HK-2 (cell line): ENCODE data around the gene SLC25A39.

ENCODE experiments used
- DNase-seq: peaks from one replicate; pipeline ENCODE4 v3.0.0-alpha.2; 2018; ENCODE audit not compliant: unreplicated experiment

Gene SLC25A39

DNA sequence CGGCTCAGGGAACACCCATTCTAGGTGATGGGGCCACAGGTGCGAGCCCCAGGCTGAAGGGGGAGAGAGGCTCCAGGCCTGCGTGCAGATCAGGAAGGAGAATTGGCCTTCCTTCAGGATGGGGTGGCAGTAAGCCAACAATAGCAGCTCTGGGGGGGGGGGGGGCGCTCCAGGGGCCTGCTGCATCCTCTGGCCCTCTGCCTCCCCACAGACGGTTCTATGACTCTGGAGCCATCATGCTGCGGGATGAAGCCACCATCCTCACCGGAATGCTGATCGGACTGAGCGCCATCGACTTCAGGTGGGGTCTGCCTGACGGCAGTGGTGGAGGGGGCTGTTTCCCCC lies 10.1 kb downstream of the SLC25A39 start:
- DNase-seq: no peak

DNA sequence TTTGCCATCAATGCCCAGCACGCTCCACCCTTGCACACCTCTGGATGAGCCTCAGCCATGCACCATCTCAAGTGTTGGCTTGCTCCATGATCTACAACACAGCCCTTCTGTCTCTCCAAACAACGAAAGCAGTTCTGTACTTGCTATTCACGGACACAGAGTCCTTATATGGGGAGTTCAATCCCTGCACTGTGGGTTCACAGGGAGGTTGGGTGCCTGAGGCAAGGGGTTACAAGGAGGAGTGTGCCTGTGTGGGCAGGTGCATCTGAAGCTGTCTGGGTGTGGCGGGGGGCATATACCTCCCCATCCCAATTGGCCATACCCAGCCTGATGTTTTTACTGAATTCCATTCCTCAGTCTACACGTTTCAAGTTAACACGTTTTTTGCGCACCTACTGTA lies 10.6 kb downstream of the SLC25A39 start:
- DNase-seq: no peak

DNA sequence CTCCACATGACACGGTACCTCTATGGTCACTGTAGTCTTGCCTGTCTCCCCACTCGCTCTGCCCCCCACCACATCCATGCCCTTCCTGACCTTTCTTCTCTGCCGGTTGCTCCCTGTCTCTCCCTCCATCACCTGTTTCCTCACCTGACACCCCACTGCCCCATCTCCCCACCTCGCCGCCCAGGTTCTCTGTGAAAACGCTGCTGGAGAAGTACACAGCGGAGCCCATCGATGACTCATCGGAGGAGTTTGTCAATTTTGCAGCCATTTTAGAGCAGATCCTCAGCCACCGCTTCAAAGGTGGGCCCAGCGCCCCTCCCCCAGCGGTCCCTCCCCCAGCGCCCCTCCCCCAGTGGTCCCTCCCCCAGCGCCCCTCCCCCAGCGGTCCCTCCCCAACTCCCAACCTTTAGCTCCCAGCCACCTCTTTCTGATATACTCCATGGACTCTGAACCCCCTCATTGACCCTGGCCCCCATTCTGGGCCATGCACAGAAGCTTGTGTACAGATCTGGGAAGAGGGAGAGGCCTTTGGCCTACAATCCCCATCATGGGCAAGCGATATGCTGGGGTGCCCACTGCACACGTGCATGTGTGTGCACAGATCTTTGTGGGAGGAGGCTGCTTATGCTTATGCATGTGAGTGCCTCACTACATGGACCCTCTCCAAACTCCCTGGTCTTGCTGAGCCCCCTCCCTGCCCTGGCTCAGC lies 12.1 kb downstream of the SLC25A39 start:
- DNase-seq: no peak

DNA sequence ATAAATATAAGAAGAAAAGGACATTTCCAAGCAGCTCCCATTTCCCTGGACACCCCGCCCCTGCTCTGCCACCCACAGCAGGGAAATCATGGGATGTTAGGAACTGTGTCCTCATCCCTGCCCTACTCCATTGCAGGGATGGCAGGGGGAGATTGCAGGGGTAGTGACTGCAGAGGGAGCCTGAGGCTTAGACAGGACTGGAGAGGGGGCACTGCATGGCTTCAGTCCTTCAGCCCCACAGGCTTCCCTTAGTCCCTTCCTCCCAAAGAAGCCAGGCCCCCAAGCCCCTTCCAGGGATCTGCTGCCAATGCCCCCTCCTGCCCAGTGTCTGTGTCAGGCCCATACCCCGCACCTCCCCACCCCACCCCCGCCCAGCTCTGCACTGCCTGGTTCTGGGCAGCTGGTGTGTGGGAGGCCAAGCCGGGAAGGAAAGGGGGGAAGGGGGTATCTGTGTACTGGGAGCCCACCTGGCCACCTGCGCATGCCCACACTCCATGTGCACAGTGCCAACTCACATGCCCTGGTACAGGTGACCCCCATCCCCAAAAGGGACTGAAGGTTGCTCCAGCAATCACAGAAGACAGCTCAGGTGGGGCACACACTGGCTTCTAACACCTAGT lies 13.0 kb downstream of the SLC25A39 start:
- no peak for DNase-seq

DNA sequence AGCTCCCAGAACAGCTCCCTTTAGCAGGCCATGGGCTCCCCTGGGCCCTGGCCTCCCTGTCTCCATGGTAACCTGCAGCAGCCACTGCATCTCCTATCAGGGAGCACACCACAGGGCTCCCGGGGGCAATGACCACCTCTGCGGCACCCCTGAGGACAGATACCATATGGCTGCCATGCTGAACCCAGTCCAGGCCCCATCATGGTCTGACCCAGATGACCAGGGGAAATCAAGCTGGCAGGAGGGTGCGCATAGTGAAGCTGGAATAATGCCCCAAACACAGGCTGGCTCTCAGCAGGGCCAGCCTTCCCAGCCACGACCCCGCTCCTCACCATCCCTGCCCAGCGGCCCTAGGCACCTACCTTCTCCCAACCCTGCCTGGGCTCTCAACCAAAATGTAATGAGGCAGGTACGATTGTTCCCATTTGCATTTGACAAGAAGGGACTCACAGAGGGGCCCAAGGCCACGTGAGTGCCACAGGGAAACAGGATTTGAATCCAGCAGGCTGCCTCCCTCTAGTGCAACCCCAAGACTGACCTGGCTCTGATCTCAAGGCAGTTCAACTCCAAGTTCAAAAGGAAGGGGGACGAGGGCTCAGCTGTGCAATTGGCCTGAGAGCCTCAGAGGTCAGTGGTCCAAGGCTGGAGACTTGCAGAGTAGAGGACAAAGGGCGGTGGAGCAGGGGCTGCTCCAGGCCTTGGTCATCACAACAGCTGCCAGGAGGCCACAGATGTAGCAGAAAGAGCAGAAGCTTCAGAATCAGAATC lies 13.8 kb downstream of the SLC25A39 start:
- DNase-seq: no peak

DNA sequence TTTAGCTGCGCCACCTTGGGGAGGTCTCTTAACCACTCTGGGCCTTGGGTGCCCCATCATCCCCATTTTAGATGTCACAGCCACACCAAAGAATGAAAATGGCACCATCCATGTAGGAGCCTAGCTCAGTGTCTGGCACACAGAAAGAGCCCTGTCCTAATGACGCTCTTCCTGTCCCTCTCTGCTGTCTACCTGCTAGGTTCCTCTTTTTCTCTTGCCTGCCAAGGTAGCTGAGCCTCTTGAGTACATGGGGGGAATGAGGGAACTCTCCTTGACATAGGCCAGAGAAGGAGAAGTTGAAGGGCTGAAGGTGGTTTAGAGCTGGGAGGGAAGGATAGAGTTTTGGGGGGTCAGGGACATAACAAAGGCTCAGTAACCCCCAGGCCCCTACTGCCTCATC lies 14.4 kb downstream of the SLC25A39 start:
- DNase-seq: no peak

DNA sequence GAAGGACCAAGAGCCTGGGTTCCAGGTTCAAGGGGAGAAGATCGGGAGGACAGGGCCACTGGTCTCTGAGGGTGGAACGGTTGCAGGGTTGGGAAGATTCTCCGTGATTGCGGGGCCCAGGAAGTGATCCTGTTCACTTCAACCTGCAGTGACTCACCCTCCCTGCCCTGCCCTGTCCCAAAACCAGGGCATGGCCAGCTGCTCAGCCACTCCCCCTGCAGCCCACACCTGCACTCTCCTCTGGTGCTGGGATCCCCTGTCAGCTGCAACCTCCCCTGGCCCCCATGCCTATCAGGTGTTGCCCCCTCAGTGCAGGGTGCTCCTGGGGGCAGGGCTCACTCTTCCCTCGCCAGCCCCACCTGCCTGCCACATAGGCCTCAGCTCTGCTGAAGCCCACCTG lies 15.2 kb downstream of the SLC25A39 start:
- no peak for DNase-seq

DNA sequence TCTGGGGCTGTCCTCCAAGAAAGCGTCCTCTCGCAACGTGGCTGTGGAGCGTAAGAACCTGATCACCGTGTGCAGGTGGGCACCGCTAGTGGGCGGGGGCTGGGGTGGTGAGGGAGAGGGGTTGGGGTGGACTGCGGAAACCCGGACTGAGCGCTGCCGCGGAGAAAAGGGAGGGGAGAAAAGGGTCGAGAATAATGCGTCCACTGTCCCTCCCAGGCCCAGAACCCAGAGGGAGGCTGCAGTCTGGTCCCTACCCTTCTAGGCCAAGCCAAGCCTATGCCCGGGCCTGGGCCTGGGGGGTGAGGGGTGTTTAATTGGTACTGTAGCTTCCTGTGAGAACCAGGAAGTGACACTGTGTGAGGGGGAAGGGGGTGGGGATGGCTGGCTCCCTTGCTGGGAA lies 15.8 kb downstream of the SLC25A39 start:
- DNase-seq: no peak

DNA sequence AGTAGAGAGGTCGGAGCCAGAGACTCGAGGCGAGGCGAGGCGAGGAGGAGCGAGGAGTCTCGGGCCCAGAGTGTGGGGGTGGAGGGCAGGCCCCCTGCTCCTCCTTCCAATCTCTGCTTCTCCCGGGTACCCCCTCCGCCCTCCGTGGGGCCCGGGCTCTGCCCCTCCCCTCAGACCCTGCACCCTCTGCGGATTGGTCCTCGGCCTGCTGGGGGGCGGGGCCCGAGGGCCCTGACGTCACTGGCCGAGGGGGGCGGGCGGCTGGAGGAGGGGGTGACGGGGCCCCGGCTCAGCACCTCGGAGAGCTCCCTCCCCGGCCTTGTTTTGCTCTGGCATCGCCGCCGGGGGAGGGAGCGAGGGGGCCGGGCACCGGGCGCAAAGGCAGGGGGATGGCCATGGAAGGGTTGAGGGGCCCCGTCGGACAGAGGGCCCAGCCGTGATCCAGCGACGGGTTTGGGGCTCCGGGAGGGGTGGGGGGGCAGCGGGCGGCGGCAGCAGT lies 16.3 kb downstream of the SLC25A39 start, which contains the start of gene RUNDC3A:
RUNDC3A (plus strand) TSS at position 282 of the 499 bp plus-strand sequence. CDS start 232 bp downstream, outside the sequence.
- DNase-seq: peak; percentile 88

DNA sequence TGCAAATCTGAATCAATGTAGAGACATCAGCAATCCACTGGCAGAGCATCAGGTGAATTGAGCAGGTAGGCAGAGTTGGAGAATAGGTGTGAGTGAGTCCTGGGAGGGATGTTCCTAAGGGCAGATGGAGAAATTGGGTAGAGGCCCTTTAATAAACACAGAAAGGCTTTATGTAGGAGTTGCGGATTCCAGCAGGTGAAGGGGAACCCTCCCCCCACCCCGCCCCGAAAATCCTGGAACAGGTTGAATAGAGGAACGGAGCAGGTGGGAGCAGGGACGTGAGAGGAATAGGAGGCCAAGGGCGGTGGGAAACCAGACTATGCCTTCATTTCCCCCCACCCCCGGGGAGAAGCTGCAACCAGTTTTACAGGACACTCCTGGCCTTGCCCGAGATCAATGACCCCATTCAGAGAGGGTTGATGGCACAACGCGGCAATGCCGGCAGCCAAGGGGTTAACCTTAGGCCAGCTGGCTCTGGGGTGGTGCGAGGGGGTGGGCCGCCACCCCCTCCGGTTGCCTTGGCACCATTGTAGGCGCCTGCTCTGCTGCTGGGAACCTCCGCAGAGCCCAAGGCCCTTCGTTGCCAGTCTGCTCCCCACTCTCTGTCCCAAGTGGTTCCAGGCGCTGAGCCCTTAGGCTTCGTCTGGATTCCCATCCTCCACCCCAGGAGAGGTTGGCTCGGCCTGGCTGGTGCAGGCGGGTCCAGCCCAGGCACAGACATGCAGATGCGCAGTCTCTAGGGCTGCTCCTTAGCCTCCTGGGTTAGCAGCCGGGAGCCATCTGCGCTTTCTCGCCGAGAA lies 17.0 kb downstream of the SLC25A39 start:
- DNase-seq: peak; percentile 59

DNA sequence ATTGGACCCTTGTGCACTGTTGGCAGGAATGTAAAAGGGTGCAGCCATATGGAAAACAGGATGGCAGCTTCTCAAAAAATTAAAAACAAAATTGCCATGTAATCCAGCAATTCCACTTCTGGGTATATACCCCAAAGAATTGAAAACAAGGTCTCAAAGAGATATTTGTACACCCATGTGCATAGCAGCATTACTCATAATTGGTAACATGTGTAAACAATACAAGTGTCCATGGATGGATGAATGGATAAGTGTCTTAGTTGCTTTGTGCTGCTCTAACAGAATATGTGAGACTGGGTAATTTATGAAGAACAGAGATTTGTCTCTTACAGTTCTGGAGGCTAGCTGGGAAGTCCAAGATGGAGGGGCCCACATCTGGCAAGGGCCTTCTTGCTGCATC lies 20.0 kb downstream of the SLC25A39 start:
- DNase-seq: no peak

DNA sequence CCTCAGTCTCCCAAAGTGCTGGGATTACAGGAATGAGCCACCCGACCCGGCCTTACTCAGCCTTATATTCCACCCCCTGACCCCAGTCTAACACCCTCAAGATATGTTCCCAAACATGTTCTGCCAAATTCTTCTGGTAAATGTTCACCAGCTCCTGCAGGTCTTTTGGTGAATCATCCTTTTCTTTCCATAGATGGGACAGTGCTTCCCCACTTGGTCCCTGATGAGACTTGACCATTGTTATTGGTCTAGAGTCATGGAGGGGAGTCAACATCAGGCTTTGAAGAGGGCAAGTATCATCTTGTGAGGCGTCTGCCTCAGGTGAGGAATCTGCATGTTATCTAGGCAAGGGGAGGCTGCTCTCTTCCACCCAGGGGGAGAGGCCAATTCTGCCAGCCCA lies 26.6 kb downstream of the SLC25A39 start:
- no peak for DNase-seq

DNA sequence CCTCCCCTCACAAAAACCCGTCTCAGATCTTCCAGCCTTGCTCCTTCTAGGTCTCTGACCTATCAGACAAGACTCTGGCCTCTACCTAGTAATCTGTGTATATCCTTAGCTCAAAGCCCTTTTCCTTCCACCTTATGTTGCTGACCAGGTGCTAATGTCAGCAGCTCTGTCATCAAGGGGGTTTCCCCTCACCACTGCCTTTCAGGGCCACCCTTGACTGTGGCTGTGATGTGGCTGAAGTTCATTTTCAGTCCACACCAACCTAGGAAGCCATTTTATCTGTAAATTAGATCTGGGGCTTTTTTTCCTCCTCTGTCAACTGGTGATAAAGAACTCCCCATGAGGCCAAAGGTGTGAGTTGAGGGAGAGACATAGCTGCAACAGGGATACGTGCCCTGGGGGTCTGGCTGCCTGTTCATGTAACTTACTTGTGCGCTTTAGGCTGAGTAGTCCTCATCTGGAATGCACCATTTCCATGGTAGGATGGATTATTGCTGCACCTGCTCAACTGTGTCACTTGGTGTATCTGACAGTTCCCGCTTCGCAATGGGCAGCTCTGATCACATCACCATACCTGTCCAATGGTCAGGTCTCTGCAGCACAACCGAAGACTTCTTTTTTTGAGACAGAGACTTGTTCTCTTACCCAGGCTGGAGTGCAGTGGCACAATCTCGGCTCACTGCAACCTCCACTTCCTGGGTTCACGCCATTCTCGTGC lies 31.0 kb downstream of the SLC25A39 start:
- DNase-seq: no peak

DNA sequence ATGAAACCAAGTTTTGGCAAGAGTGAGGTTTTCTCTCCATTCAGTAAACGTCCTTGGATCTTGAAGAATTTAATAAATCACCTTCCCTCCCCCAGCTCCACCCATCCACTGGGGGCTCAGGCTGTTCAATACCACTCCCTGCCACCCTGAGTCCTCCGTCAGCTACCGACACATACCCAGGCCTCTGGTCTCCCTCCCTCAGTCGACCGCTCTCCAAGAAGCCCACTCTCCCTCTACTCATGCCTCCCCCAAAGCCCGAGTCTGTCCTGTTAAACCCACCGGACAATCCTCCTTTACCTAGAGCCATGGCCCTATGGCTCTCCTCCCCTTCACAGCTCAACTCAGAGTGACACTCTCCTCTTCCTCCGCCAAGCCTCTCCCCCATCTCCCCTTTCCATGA lies 37.0 kb downstream of the SLC25A39 start:
- no peak for DNase-seq

DNA sequence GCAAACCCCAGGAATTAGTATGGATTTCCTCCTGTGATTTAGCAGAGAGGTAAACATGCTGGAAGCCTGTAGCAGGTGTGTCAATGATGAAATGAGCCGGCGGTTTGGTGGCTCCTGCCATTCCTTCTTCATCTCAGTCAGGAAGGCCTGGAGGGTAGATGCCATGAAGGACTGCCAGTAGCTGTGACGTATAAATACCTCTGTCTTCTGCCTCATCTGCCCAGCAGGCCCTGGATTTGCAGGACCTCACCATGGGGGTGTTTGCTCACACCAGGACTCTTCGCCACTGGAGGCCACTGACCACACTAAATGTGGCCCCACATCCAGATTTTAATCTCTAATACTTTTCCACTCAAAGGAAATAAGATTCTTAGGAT lies 40.6 kb downstream of the SLC25A39 start:
- DNase-seq: no peak

DNA sequence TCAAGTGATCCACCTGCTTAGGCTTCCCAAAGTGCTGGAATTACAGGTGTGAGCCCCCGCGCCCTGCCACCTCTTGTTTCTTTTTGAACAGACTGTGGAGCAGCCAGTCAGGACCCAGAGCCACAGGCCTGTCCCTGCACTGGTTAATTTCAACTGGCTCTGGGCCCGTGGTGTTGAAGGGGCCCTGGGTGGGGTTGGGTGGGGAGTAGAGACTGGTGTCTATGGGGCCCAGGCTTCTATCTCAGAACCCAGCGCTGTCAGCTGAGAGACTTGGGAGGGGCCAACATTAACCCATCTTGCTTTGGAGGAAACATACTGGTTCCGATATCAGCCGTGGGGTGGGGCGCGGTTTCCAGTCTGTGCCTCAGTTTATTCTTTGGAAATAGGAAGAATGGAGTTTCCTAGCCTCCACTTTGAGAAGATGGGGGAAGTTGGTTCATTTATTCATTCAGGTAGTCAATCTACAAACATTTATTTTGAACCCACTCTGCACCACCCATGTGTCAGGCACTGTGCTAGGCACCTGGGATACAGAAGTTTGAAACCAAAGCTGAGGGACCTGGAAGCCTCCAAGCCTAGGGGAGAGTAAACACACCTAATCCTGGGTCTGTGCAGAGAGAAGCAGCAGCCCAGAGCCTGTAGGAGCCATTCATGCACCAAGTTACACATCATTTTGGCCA lies 41.1 kb downstream of the SLC25A39 start:
- DNase-seq: no peak

DNA sequence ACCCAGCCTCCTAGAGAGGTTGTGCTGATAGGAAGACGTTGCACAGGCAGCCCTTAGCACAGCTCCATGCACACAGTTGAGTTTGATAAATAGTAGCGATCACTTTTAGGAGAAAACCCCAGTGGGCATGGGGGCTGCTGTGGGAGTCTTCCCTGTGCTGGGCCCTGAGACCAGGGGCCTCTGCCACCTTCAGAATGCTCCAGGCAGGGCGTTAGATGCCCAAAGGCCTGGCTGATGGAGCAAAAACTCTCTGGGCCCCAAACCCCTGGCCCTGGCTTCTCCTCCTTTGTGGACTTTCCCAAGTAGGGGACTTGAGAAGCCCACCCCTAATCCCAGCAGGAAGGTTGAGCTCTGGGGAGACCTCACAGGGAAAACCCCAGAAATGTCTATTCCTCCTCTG lies 42.4 kb downstream of the SLC25A39 start:
- DNase-seq: no peak

DNA sequence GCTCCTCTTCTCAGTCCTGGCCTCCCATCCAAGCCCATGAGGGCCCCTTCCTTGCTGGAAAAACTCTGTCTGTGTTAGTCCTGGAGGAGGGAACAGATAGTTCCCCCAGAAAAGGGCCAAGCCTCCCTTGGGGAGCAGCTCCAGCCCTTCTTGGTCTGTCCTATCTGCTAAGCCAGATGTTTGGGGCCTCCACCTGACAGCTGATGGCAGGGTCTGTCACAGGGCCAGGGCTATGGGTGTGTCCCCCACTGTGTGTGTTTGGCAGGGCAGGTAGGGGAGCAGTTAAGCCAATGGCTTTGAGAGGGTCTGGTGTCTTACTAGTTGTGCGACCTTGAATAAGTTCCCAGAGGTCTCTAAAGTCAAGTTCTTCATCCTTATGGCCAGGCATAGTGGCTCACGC lies 43.1 kb downstream of the SLC25A39 start:
- no peak for DNase-seq

DNA sequence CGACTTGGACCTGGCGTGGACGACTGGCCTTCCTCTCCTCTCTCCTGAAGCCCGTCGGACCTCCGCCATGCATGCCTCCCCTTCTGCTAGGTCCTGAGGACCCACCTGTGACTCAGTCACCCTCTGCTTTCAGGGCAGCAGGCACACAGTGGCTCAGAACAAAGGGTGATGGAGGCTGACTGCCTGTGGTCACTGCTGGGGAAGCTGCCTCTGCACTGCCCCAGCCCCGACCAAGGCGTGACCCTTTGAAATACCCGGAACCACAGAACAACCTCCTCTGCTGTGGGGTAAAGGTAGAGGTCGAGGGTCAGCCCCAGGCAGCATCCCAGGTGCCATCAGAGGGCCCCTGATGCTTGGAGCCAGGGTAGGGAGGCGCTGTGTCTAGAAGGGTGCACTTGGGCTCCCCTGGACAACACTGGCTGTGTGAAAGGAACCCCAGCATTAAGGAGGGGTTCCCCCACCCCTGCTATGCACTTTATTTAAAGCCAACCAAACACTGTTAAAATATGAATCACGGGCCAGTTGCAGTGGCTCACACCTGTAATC lies 44.2 kb downstream of the SLC25A39 start:
- no peak for DNase-seq

DNA sequence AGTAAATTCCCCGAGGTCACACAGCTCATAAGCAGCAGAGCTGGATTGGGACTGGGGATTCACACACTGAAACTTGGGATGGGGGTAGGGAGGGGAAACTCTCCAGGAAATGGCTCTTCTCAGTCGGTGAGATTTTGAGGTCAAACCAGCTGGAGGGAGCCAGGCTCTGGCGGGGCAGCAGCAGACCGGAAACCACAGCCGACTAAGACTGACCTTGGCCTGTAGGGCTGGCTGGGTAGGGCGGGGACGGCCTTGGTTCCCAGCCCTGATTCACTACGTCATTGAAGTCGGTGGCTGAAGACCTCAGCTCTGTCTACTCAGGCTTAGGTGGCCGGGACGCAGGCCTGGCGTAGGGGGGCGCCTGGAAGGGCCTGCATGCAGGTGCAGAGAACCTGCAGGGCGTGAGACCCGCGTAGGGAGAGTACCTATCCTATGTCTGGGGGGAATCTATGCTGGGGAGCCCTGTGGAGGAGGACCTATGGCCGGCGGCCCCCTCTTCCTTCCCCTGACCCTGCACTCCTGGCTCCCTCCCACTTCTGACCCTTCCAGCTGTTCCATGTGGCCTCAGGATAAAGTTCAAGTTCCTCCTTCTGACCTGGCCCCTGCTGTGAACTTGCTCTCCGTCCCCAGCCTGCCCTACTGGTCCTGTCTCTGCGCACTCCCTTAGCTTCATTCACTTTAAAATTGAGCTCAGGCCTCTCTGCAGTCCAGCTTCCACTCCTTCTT lies 44.8 kb downstream of the SLC25A39 start:
- peak; percentile 92 for DNase-seq
